SKM-1 treated with dmso at 0.1 percent for 144 hours (cell line): ENCODE measurements around the gene FYTTD1.
"Not testable (repeated sequence)": the region's sequence is repeated elsewhere in the genome, so short reads cannot be mapped to it uniquely, and the experiment has no call there.

Experiments
- DNase-seq: peaks from one replicate; lab custom pipeline; 2025; ENCODE audit not compliant: unreplicated experiment; lab: John Stamatoyannopoulos, UW

FYTTD1 gene, protein sequence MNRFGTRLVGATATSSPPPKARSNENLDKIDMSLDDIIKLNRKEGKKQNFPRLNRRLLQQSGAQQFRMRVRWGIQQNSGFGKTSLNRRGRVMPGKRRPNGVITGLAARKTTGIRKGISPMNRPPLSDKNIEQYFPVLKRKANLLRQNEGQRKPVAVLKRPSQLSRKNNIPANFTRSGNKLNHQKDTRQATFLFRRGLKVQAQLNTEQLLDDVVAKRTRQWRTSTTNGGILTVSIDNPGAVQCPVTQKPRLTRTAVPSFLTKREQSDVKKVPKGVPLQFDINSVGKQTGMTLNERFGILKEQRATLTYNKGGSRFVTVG

DNA sequence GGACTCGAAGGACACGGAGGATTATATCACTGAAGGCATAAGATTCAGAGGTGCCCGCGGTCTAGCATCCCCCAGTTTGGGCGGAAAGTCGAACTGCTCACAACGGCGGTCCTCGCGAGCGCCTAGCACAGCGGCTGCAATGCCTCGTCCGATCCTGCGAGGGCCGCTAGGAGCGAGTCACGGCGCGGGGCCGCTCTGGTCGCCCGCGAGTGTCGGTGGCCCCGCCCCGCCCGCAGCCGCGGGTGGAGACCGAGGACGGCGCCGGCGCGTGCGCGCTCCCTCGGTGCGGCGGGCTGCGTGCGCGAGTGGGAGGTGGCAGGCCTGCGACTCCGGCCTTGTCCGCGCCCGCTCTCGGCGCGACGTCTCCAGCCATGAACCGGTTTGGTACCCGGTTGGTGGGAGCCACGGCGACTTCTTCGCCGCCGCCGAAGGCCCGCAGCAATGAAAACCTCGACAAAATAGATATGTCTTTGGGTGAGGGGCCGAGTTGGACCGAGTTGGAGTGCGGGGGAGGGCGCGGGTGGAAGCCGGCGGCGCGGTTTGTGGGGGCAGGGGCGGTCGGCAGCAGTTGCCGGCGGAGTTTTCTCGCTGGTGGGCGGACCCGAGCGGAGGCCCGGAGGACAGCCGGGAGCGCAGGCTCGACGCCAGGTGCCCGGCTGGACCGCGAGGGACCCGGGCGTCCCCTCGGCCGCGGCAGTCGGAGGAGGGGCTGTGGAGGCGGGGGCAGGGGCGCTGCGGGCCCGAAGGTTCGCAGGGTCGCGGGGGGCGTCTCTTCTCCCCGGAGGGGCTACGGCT is at the start of gene FYTTD1:
Gene FYTTD1 (plus strand): TSS at position 283 of the 795 bp plus-strand sequence. CDS start 89 bp downstream, at position 372.
- DNase-seq = peak; percentile 89

DNA sequence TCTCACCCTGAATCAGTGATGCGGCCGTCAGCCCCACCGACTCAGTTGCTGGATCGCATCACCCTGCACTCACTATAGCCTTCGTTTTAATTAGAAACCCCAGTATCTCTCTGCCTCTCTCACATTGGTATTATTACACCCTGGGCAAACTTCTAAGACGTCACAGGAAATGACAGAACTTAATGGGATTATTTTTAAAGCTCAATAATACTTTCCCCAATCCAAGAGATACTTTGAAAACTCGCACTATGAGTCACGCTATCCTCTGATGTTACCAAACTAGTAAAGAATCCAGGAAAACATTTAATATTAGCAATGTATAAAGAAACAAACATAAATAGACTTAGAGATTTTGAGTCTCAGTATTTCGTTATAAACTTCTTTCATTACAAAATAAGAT is 49.6 kb upstream of the FYTTD1 start:
- DNase-seq = no peak

DNA sequence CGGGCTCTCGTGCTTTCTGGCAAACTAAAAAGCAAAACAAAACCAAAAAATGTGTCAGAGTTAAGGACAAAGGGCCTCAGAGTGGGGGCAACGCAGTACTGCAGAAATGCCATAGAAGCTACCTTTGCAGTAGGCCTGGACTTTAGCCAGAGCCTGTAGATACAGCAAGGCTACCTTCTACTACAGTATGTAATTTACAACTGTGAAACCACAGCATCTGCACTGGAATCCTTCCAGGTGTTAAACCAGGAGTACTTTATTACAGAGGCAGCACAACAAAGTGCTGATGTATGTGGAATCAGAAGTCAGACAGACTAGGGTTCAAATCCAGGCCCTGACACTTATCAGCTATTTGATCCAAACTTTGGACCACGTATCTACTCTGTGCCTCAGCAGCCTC is 47.8 kb upstream of the FYTTD1 start:
- no peak for DNase-seq

DNA sequence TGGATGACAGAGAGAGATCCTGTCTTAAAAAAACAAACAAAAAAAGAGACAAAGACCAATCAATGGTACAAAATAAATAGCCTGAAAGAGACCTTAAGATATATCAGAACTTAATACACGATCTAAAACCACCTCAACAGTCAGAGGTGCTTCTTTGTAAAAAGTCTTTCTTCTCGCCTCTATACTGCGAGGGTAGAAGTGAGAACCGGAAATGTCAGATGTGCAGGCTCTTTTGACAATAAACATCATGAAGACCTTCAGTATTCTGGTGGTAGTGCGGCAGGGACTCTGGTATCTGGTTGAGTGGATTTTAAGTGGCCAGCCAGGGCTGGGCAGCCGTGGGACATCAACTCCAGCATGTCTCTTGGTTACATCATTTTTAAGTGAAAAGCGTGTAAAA is 43.0 kb upstream of the FYTTD1 start:
- no peak for DNase-seq

DNA sequence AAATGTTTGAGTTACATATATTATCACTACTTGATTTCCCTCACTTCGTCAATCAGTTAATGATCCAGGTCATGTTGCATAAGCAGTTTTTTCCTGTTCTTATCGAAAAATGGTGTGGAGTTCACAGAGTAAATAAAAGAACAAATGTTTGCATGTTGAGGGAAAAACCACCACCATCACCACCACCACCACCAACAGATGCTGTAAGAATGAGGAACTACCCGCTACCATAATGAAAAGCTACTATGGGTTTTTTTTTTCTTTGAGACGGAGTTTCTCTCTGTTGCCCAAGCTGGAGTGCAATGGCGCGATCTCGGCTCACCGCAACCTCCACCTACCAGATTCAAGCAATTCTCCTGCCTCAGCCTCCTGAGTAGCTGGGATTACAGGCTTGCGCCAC is 40.5 kb upstream of the FYTTD1 start:
- DNase-seq = no peak

DNA sequence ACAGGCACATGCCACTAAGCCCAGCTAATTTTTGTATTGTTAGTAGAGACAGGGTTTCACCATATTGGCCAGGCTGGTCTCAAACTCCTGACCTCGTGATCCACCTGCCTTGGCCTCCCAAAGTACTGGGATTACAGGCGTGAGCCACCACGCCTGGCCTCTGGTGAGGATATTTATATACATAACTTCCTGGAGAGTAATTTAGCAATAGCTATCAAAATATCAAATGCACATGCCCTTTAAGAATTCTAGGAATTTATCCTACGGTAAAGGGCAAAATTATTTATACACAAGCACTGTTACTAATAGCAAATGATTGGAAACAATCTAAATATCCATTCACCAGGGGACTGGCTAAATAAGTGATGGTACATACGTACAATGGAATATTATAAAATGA is 38.7 kb upstream of the FYTTD1 start:
- DNase-seq = not testable (repeated sequence)

DNA sequence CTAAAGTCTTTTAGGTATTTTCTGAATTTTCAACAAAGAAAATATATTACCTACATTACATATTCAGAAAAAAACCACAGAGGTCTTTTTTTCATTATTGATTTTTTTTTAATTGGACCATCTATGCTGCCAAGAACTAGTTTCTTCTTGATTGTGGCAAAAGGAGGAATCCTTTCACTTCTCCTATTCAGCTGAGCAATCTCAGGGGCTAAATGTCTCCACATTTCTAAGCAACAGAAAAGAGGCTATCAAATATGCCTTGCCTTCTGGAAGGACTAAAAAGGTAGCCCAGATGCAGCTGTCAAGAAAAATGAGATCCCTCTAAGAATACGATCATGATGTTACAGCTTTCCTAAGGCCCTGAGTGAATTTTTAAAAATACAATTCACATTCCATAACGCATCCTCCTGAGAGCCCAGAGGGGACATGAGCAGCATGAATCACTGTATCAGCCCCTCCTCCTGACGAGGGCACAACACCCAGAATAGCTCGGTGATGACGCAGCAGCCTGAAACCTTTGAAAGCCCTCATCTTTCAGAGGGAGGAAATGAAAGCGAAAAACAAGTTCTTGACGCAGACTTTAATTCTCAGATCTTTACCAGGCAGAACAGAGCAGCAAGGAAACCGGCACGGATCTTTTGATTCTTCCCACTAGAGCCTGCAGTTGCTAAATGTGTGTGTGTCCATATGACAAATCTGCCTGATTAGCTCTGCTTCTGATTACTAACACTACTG is 37.5 kb upstream of the FYTTD1 start:
- DNase-seq = peak; percentile 64

DNA sequence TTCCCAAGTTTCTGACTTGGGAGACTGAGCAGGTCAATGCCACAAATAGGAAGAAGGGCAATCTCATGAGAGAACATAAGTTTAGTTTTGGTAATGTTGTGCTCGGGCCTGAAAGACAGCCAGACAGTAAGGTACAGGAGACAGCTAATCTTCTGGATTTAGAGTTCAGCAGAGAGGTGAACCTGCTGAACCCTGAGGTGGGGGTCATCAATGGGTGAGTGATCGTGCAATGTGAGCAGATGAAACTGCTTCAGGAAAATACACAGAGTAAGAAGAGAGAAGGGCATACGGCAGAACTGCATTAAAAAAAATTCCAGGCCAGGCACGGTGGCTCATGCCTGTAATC is 36.2 kb upstream of the FYTTD1 start:
- DNase-seq = no peak

DNA sequence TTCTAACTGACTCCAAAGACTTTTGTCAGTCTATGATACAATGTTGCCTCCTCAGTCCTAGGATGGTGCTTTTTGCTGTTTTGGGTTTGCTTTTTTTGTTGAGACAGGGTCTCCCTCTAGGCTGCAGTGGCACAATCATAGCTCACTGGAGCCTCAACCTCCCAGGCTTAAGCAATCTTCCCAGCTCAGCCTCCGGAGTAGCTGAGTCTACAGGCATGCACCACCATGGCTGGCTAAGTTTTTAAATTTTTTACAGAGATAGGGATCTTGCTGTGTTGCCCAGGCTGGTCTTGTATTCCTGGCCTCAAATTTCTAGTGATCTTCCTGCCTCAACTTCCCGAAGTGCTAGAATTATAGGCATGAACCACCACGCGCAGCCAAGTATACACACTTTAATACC is 35.4 kb upstream of the FYTTD1 start:
- DNase-seq = no peak

DNA sequence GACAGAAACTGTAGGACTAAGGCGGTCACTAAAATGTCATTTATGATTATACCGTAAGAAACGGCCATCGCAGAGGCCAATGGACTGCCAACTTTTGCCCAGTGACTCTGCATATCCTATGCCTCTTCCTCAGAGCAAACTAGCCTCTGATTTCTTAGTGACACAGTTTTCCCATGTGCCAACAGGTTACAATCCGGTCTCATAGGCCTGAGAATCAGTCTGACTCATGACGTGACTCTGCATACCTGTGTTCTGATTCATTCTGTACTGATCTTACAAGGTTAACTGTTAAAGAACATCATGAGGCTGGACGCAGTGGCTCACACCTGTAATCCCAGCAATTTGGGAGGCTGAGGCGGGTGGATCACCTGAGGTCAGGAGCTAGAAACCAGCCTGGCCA is 30.8 kb upstream of the FYTTD1 start:
- no peak for DNase-seq

DNA sequence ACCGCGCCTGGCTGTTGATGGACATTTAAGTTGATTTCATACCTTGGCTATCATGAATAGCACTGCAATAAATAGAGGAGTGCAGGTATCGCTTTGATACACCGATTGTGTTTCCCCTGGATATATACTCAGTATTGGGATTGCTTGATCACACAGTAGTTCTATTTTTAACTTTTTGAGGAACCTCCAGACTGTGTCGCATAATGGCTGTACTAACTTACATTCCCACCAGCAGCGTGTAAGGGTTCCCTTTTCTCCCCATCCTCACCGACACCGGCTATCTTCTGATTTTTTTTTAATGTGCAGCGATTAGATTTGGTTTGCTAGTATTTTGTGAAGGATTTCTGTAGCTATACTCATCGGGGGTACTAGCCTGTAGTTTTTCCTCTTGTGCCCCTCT is 29.0 kb upstream of the FYTTD1 start:
- DNase-seq = no peak

DNA sequence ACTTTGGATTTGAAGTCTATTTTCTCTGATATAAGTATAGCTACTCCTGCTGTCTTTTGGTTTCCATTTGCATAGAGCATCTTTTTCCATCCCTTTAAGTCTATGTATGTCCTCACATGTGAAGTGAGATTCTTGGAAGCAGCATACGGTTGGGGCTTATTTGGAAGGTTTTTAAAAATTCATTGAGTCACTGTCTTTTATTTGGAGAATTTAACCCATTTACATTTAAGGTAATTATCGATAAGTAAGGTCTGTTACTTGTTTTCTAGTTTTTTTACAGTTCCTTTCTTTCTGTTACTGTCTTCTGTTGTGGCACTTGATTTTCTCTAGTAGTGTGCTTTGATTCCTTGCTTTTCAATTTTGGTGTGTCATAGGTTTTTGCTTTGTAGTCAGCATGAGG is 26.9 kb upstream of the FYTTD1 start:
- DNase-seq = no peak

DNA sequence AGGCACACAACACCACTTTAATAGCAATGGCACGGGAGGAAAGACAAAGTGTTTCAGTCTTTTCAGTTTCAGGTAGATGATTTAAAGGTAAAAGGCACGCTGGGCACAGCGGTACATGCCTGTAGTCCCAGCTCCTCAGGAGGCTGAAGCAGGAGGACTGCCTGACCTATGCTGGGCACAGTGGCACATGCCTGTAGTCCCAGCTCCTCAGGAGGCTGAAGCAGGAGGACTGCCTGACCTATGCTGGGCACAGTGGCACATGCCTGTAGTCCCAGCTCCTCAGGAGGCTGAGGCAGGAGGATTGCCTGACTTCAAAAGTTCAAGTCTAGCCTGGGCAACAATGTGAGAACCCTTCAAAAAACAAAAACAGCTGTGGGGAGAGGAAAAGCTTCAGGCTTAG is 21.8 kb upstream of the FYTTD1 start:
- not testable (repeated sequence) for DNase-seq

DNA sequence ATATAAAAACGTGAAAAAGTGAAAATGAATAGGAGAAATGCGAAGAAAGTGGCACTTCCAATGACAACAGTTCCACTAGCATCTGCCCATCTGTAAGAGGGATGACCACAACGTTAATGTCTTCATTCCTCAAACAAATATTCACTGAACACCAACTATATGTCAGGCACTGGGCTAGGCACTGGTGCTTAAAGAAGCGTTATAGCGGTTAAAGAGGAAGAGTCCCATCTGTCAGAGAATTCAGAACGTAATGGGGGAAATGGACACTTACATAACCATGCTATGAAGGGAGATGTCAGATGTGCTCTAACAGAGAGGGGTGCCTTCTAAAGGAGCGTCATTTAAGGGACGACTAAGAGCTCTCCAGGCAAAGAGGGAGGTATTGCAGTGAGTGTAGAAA is 21.2 kb upstream of the FYTTD1 start:
- DNase-seq = no peak

DNA sequence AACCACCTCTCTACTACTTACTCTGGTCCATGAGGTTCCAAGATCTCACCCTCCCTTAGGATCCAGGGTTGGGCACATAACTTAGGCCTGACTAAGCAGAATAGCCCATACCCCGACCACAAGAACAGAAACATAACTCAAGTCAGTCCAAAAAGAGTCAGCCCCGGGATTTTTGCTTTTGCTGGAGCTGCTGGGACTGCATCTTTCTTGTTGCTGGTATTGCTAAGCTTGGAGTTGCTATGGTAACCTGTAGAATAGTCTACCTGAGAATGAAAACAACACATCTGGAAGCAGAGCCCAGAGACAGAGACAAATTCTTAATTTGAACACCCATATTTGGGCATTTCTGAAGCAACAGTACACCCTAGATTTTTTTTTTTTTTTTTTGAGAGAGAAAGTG is 19.5 kb upstream of the FYTTD1 start:
- no peak for DNase-seq

DNA sequence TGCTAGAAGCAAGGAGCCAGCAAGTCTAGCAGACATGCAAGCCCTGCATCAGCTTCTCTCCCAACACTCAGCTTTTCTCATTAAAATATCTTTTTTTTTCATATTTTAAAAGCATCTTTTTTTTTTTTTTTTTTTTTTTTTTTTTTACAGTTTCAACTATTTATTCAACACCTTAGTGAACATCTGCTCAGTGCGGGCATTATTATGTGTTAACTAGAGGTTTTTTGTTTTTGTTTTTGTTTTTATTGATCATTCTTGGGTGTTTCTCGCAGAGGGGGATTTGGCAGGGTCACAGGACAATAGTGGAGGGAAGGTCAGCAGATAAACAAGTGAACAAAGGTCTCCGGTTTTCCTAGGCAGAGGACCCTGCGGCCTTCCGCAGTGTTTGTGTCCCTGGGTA is 18.9 kb upstream of the FYTTD1 start:
- DNase-seq = not testable (repeated sequence)

DNA sequence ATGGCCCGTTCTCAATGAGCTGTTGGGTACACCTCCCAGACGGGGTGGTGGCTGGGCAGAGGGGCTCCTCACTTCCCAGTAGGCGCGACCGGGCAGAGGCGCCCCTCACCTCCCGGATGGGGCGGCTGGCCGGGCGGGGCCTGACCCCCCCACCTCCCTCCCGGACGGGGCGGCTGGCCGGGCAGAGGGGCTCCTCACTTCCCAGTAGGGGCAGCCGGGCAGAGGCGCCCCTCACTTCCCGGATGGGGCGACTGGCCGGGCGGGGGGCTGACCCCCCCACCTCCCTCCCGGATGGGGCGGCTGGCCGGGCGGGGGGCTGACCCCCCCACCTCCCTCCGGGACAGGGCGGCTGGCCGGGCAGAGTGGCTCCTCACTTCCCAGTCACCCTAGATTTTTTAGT is 18.2 kb upstream of the FYTTD1 start:
- not testable (repeated sequence) for DNase-seq

DNA sequence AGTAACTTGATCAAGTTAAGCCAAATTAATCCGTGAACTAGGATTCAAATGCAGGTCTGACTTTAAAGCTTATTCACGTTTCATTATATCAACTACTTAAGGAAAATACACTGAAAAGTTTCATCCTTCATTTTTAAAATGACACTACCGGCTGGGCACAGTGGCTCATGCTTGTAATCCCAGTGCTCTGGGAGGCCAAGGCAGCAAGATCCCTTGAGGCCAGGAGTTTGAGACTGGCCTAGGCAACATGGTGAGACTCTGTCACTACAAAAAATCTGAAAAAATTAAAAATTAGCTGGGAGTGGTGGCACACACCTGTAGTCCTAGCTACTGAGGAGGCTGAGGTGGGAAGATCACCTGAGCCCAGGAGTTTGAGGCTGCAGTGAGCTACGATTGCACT is 16.6 kb upstream of the FYTTD1 start:
- DNase-seq = no peak

DNA sequence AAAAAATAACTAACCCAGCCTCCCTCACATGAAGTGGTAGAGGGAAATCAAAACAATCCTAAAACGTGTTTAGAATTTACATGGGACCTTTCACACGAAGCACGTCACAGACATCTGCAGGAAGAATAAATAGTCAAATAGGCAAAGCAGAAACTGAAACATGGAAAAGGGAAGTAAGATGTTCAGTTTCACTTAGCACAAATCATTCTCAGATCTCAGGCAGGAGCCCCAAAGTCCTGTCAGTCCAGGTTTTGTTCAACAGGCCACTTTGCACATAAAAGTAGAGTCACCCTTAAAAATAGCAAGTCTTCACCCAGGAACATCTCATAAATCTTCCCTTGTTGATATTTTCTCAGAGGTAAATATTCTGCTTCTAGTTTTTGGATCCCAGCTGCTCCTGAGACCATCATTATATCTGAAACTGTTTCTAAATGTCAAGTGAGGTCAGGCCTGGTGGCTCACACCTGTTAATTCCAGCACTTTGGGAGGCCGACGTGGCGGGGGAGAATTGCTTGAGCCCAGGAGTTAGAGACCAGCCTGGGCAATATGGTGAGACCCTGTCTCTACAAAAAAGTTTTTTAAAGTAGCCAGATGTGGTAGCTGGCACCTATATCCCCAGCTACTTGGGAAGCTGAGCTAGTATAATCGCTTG is 14.9 kb upstream of the FYTTD1 start:
- peak; percentile 36 for DNase-seq

DNA sequence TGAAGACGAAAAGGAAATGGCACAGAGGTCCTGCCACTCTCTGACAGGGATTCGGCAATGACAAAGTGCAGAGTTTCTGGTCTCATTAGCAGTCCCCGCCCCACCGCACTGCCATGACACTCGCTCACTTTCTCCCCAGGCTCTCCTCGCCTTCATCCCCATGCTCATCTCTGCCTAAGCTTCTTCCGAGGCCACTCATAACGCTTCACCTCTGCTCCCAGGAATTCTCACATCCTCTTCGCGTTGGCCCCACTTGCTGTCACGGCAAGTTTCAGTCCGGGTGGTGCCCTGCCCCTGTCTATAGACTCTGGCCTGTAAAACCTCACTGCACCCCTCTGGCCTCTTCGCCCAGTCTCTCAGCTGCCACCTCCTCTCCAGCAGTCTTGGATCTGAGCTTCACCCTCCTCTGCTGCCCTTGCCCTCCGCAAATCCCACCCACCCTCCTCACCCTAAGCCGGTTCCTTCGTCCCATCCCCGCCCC is 13.6 kb upstream of the FYTTD1 start:
- DNase-seq = no peak
